SIG-M5 treated with dmso at 0.1 percent for 504 hours (cell line): Measurements from ENCODE around the gene FAM20C.
"Not testable (repeated sequence)": the region's sequence is repeated elsewhere in the genome, so short reads cannot be mapped to it uniquely, and the experiment has no call there.

ENCODE experiments used
- DNase-seq: peaks from one replicate; lab custom pipeline; 2025; ENCODE audit not compliant: unreplicated experiment; lab: John Stamatoyannopoulos, UW

FAM20C gene

GRCh38 chr7:240887-241421 is 48.6 kb downstream of the FAM20C start:
- DNase-seq = no peak

- no peak for DNase-seq
These were observed 49.1 kb downstream of the FAM20C start for GRCh38 chr7:241513-241912.

- DNase-seq = not testable (repeated sequence)
These were observed 50.6 kb downstream of the FAM20C start for GRCh38 chr7:242826-243579.

GRCh38 chr7:243580-243978 is 51.2 kb downstream of the FAM20C start:
- DNase-seq = not testable (repeated sequence)

- DNase-seq = no peak
These were observed 52.6 kb downstream of the FAM20C start for GRCh38 chr7:244974-245373.

GRCh38 chr7:245574-246295 is 53.4 kb downstream of the FAM20C start:
- no peak for DNase-seq

- no peak for DNase-seq
These were observed 54.1 kb downstream of the FAM20C start for GRCh38 chr7:246451-246850.

- DNase-seq = no peak
These were observed 54.8 kb downstream of the FAM20C start for GRCh38 chr7:247181-247580.

- no peak for DNase-seq
These were observed 55.3 kb downstream of the FAM20C start for GRCh38 chr7:247636-248035.

- DNase-seq = no peak
These were observed 56.5 kb downstream of the FAM20C start for GRCh38 chr7:248732-249435.

- no peak for DNase-seq
These were observed 57.6 kb downstream of the FAM20C start for GRCh38 chr7:249989-250388.

GRCh38 chr7:250523-250922 is 58.2 kb downstream of the FAM20C start:
- DNase-seq = no peak

GRCh38 chr7:251005-251404 is 58.6 kb downstream of the FAM20C start:
- no peak for DNase-seq

GRCh38 chr7:251446-252175 is 59.2 kb downstream of the FAM20C start:
- DNase-seq = no peak

- no peak for DNase-seq
These were observed 60.0 kb downstream of the FAM20C start for GRCh38 chr7:252216-252965.

GRCh38 chr7:252981-253380 is 60.6 kb downstream of the FAM20C start:
- no peak for DNase-seq

- peak; percentile 7 for DNase-seq
These were observed 61.4 kb downstream of the FAM20C start for GRCh38 chr7:253581-254336.

GRCh38 chr7:254337-255037 is 62.1 kb downstream of the FAM20C start:
- peak; percentile 60 for DNase-seq

- DNase-seq = no peak
These were observed 62.7 kb downstream of the FAM20C start for GRCh38 chr7:255038-255435.
